HG03342 (cell line): ENCODE measurements around the gene RPL9.
"Not testable (repeated sequence)": the region's sequence is repeated elsewhere in the genome, so short reads cannot be mapped to it uniquely, and the experiment has no call there.

Experiments used
- ATAC-seq: cut with Tn5 transposase; IDR thresholded peaks from one replicate; pipeline ENCODE4 v1.9.1; 2021; ENCODE audit warnings: mild to moderate bottlenecking, moderate library complexity; ENCODE audit not compliant: unreplicated experiment

Gene RPL9

GRCh38 chr4:39427520-39428114 lies 31.1 kb downstream of the RPL9 start:
- no peak for ATAC-seq

GRCh38 chr4:39426728-39427127 lies 32.0 kb downstream of the RPL9 start:
- ATAC-seq, result no peak

- not testable (repeated sequence) for ATAC-seq
Observed at GRCh38 chr4:39425297-39425696, 33.4 kb downstream of the RPL9 start.

- no peak for ATAC-seq
Observed at GRCh38 chr4:39422247-39422646, 36.5 kb downstream of the RPL9 start.

- no peak for ATAC-seq
Observed at GRCh38 chr4:39415678-39416283, 42.9 kb downstream of the RPL9 start.

GRCh38 chr4:39411561-39411960 lies 47.2 kb downstream of the RPL9 start:
- not testable (repeated sequence) for ATAC-seq

GRCh38 chr4:39410415-39410814 lies 48.3 kb downstream of the RPL9 start:
- no peak for ATAC-seq

- no peak for ATAC-seq
Observed at GRCh38 chr4:39407584-39407885, 51.2 kb downstream of the RPL9 start.

- no peak for ATAC-seq
Observed at GRCh38 chr4:39406763-39407583, 51.7 kb downstream of the RPL9 start, which contains the start of gene KLB. Gene KLB, plus strand, starts transcription at chr4:39406930. Its CDS starts 20 bp downstream, at chr4:39406950.
